HepG2 (cell line): ENCODE data around the gene ARMC8.

Source experiments
- HOXA7 ChIP-seq: sonication (generic); formaldehyde crosslinking; IDR thresholded peaks from 2 replicates; pipeline ENCODE4 v1.8.1; 2022; ENCODE audit warnings: mild to moderate bottlenecking, missing genetic modification reagents, moderate library complexity
- MYNN ChIP-seq: sonication (generic); formaldehyde crosslinking; IDR thresholded peaks from 2 replicates; pipeline ENCODE4 v1.4.0; 2020; ENCODE audit warnings: mild to moderate bottlenecking, low read depth, missing genetic modification reagents
- RBAK ChIP-seq: sonication (generic); formaldehyde crosslinking; IDR thresholded peaks from 2 replicates; pipeline ENCODE4 v1.5.1; 2020; ENCODE audit warnings: mild to moderate bottlenecking, missing genetic modification reagents
- RBM22 ChIP-seq: fragments of 200-400 bp; formaldehyde crosslinking; optimal IDR thresholded peaks from 2 replicates; pipeline ENCODE3; 2017; ENCODE audit warnings: mild to moderate bottlenecking, low read length, moderate library complexity
- RELA ChIP-seq: sonication (generic); formaldehyde crosslinking; IDR thresholded peaks from 2 replicates; pipeline ENCODE4 v1.4.0; 2020; ENCODE audit warnings: missing genetic modification reagents
- SMC3 ChIP-seq: IDR thresholded peaks from 2 replicates; pipeline ENCODE4 v1.6.1; 2011; ENCODE audit warnings: low read length, improper control_type of control experiment
- ZNF253 ChIP-seq: sonication (generic); formaldehyde crosslinking; IDR thresholded peaks from 2 replicates; pipeline ENCODE4 v1.8.0; 2022; ENCODE audit warnings: mild to moderate bottlenecking, missing genetic modification reagents, borderline replicate concordance
- TF ChIP-seq, protein P1 (sequence below): sonication (generic); formaldehyde crosslinking; IDR thresholded peaks from 2 replicates; pipeline ENCODE4 v1.5.0; 2020; ENCODE audit warnings: mild to moderate bottlenecking, missing genetic modification reagents, moderate library complexity
- TF ChIP-seq, protein P2 (sequence below): sonication (generic); formaldehyde crosslinking; IDR thresholded peaks from 2 replicates; pipeline ENCODE4 v1.4.0; 2020; ENCODE audit warnings: missing genetic modification reagents
- TF ChIP-seq, protein P3 (sequence below): sonication (generic); formaldehyde crosslinking; IDR thresholded peaks from 2 replicates; pipeline ENCODE4 v1.8.1; 2023; ENCODE audit warnings: mild to moderate bottlenecking, moderate library complexity, missing genetic modification reagents

DNA sequence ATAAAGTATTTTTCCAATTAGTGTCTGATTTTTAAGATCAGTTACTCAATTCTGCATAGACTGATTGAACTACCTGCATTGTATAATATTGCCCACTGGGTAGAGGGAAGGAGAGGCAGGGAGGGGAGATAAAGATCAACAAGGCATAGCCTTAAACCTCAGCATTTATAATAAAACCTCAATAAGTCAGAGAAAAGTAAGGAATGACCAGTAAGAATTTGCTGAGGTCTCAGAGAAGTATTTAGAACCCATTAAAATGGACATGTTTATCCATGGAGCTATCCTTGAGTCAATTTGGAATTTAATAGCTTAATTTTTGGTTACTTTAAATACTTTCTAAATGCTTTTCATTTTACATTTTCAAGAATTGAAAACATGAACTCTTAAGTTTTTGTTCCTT, 62.5 kb downstream of the ARMC8 start:
- TF ChIP-seq, protein P1, sequence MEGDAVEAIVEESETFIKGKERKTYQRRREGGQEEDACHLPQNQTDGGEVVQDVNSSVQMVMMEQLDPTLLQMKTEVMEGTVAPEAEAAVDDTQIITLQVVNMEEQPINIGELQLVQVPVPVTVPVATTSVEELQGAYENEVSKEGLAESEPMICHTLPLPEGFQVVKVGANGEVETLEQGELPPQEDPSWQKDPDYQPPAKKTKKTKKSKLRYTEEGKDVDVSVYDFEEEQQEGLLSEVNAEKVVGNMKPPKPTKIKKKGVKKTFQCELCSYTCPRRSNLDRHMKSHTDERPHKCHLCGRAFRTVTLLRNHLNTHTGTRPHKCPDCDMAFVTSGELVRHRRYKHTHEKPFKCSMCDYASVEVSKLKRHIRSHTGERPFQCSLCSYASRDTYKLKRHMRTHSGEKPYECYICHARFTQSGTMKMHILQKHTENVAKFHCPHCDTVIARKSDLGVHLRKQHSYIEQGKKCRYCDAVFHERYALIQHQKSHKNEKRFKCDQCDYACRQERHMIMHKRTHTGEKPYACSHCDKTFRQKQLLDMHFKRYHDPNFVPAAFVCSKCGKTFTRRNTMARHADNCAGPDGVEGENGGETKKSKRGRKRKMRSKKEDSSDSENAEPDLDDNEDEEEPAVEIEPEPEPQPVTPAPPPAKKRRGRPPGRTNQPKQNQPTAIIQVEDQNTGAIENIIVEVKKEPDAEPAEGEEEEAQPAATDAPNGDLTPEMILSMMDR = no peak
- no peak for TF ChIP-seq RBAK (CRISPR knock-in tag)
- no peak for TF ChIP-seq ZNF253 (CRISPR knock-in tag)
- no peak for TF ChIP-seq RBM22
- TF ChIP-seq MYNN (CRISPR knock-in tag) = no peak
- TF ChIP-seq, protein P2, sequence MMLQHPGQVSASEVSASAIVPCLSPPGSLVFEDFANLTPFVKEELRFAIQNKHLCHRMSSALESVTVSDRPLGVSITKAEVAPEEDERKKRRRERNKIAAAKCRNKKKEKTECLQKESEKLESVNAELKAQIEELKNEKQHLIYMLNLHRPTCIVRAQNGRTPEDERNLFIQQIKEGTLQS (CRISPR knock-in tag) = no peak
- TF ChIP-seq RELA = no peak
- TF ChIP-seq, protein P3, sequence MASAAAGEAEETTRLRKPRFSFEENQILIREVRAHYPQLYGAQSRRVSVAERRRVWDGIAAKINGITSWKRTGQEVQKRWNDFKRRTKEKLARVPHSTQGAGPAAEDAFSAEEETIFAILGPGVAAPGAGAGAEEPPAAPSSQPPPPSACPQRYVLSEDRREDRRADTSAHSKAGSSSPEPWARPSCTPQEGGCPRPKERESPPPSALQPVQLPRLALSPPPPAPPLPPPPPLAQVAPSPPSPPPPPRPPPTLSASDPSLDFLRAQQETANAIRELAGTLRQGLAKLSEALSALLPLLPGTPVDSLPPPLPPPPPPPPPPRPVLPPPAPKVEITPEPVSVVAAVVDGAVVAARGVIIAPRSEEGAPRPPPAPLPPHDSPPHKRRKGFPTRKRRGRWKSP = no peak
- TF ChIP-seq SMC3 = no peak
- no peak for TF ChIP-seq HOXA7
